B cell (primary cell): ENCODE results near the gene TMEM239. TPM values are rescaled to one million over a fixed set of nuclear protein-coding genes. Genes with fewer than 3 reads are reported as not detected.

Source experiments
- ATAC-seq: fragments of 200-7000 bp; cut with Tn5 transposase; one replicate; pipeline ENCODE4 v1.10.0; 2021; ENCODE audit warnings: low read depth, mild to moderate bottlenecking, moderate number of reproducible peaks, moderate library complexity
- CTCF ChIA-PET: fragments of 350-600 bp; sonication (Branson Sonifier 250); formaldehyde crosslinking; loops from one replicate; lab custom pipeline; 2021; ENCODE audit warnings: antibody characterized with exemption, inconsistent platforms; lab: Charles Lee
- POLR2A ChIA-PET: fragments of 350-600 bp; sonication (Branson Sonifier 250); formaldehyde crosslinking; loops from one replicate; lab custom pipeline; 2021; ENCODE audit warnings: antibody characterized with exemption; lab: Charles Lee
- DNase-seq: peaks from one replicate; pipeline ENCODE4 v3.0.0; 2013
- H2AFZ ChIP-seq: 2 replicates; pipeline ENCODE4 v1.6.1; 2012; ENCODE audit warnings: mild to moderate bottlenecking, low read depth, low read length; ENCODE audit not compliant: insufficient read depth, poor library complexity, severe bottlenecking
- H3K27ac ChIP-seq, 2 donors: 1 replicate in 1 of 2; 2 replicates in 1 of 2; pipeline ENCODE4 v1.5.1; 2012 to 2013; ENCODE audit warnings: low read length in 2 of 2, mild to moderate bottlenecking in 2 of 2, moderate library complexity in 1 of 2
- H3K27me3 ChIP-seq, 4 experiments: fragments of 200-600 bp in 1 of 4; sonication (generic) in 1 of 4; replicated peaks in 1 of 4; 1 replicate in 2 of 4; 2 replicates in 2 of 4; pipeline versions ENCODE4 v1.6.1 to v1.7.0; 2013 to 2016; ENCODE audit warnings: low read length in 3 of 4, mild to moderate bottlenecking in 2 of 4, mixed read lengths in 1 of 4, moderate library complexity in 1 of 4; ENCODE audit not compliant: insufficient read depth in 4 of 4, control insufficient read depth in 3 of 4; ENCODE audit errors: control extremely low read depth in 1 of 4
- H3K36me3 ChIP-seq, 2 experiments: replicated peaks in 1 of 2; 1 replicate in 1 of 2; 2 replicates in 1 of 2; pipeline versions ENCODE4 v1.6.1 to v1.7.1; 2013; ENCODE audit warnings: low read length in 1 of 2; ENCODE audit not compliant: insufficient read depth in 2 of 2, control insufficient read depth in 1 of 2; ENCODE audit errors: control extremely low read depth in 1 of 2, extremely low read depth in 1 of 2
- H3K4me1 ChIP-seq, 2 donors: fragments of 200-600 bp in 1 of 2; sonication (generic) in 1 of 2; 1 replicate in 1 of 2; 2 replicates in 1 of 2; pipeline versions ENCODE4 v1.5.1 to v1.6.1; 2013 to 2017; ENCODE audit warnings: low read length in 2 of 2; ENCODE audit not compliant: control insufficient read depth in 2 of 2, insufficient read depth in 2 of 2
- H3K4me2 ChIP-seq: replicated peaks from 2 replicates; pipeline ENCODE3; 2012; ENCODE audit warnings: mild to moderate bottlenecking, low read depth, low read length; ENCODE audit not compliant: poor library complexity, severe bottlenecking
- H3K4me3 ChIP-seq, 5 experiments: fragments of 200-600 bp in 1 of 5; sonication (generic) in 1 of 5; 1 replicate in 3 of 5; 2 replicates in 2 of 5; pipeline versions ENCODE4 v1.5.1 to v1.7.0; 2011 to 2016; ENCODE audit warnings: low read length in 4 of 5, mild to moderate bottlenecking in 4 of 5, low read depth in 2 of 5, control low read depth in 1 of 5, moderate library complexity in 1 of 5; ENCODE audit not compliant: insufficient read depth in 1 of 5; ENCODE audit errors: control extremely low read depth in 1 of 5, extremely low read depth in 1 of 5
- H3K79me2 ChIP-seq: fragments of 200-600 bp; sonication (generic); one replicate; pipeline ENCODE4 v1.6.0; 2016; ENCODE audit warnings: low read length; ENCODE audit not compliant: control insufficient read depth, insufficient read depth
- H3K9ac ChIP-seq: fragments of 200-600 bp; sonication (generic); 2 replicates; pipeline ENCODE4 v1.6.1; 2017; ENCODE audit warnings: mild to moderate bottlenecking, low read length, moderate library complexity
- H3K9me3 ChIP-seq, 3 donors: one replicate each; pipeline versions ENCODE4 v1.6.1 to v1.7.1; 2013; ENCODE audit warnings: low read length in 2 of 3; ENCODE audit not compliant: control insufficient read depth in 2 of 3, insufficient read depth in 1 of 3; ENCODE audit errors: control extremely low read depth in 1 of 3
- H4K20me1 ChIP-seq: 2 replicates; pipeline ENCODE4 v1.6.0; 2012; ENCODE audit warnings: mild to moderate bottlenecking, low read length; ENCODE audit not compliant: insufficient read depth, control insufficient read depth, poor library complexity, severe bottlenecking
- H3K27ac Mint-ChIP-seq: one replicate; pipeline ENCODE4 v1.8.0; 2021; ENCODE audit warnings: mixed read lengths
- H3K27me3 Mint-ChIP-seq: one replicate; pipeline ENCODE4 v1.8.0; 2021; ENCODE audit warnings: mixed read lengths
- H3K4me1 Mint-ChIP-seq: one replicate; pipeline ENCODE4 v1.8.0; 2021; ENCODE audit warnings: mixed read lengths
- H3K4me3 Mint-ChIP-seq: one replicate; pipeline ENCODE4 v1.8.0; 2021; ENCODE audit warnings: mixed read lengths
- H3K9me3 Mint-ChIP-seq: one replicate; pipeline ENCODE4 v1.8.0; 2022; ENCODE audit warnings: mixed read lengths; ENCODE audit not compliant: insufficient read depth
- CTCF ChIP-seq: fragments of 200-600 bp; IDR thresholded peaks from one replicate; pipeline ENCODE4 v1.8.0; 2022; ENCODE audit warnings: antibody characterized with exemption, mild to moderate bottlenecking
- EZH2 ChIP-seq: IDR thresholded peaks from 2 replicates; pipeline ENCODE4 v1.6.1; 2012; ENCODE audit warnings: borderline replicate concordance, low read depth, mild to moderate bottlenecking, moderate library complexity, low read length; ENCODE audit not compliant: insufficient read depth, poor library complexity, severe bottlenecking
- WGBS: methylation state at CpG from one replicate; pipeline ENCODE4 v1.1.5; 2013; ENCODE audit warnings: missing lambda C conversion rate; ENCODE audit not compliant: insufficient coverage; 5-methylcytosine and 5-hydroxymethylcytosine counted together
- intact Hi-C: fragments of 100-400 bp; cut with micrococcal nuclease; formaldehyde crosslinking; loops from one replicate; pipeline ENCODE4 v1.10.0; 2022
- polyA plus RNA-seq: library from polyadenylated mRNA; depleted of rRNA; stranded (reverse); fragments of >200 nt; gene quantifications from 2 replicates; pipeline ENCODE4 v1.2.3, GENCODE V29; 2012
- total RNA-seq, 2 donors: library from RNA; stranded (reverse); fragments of 120-200 nt in 1 of 2; gene quantifications; 1 replicate in 1 of 2; 2 replicates in 1 of 2; pipeline versions ENCODE4 v1.2.3 to v1.2.4, GENCODE V29; 2013 to 2022

The TMEM239 gene
- total and polyA plus RNA-seq, 2 donors (not counting 1 experiment from before 2014, with no cell fraction given) = not detected

- H3K9me3 Mint-ChIP-seq = no peaks in the 10 kb centered on the region
- POLR2A ChIA-PET = no interaction called here
- WGBS = 72% methylated on average over 15 of the region's 16 CpGs
Measured at GRCh38 chr20:2804041-2804828, 11.9 kb upstream of the TMEM239 start.

More at GRCh38 chr20:2804041-2804828, 11.9 kb upstream of the TMEM239 start:
- Mint-ChIP-seq H3K4me3 (no peak overlapping the region), H3K27me3 (peaks cover 68% of the 10 kb centered on the region), H3K27ac (no peak overlapping the region), H3K4me1 (peaks cover 21% of the 10 kb centered on the region)
- no peak for DNase-seq
- H2AFZ ChIP-seq = no peak overlapping the region
- H3K27me3 ChIP-seq = peaks cover 0 to 46% (median 15%) of the 10 kb centered on the region in 4 experiments
- no peaks in the 10 kb centered on the region for H4K20me1 ChIP-seq
- no peak overlapping the region for H3K9ac ChIP-seq
- peaks cover 20% of the 10 kb centered on the region in 2 donors for H3K4me1 ChIP-seq
- no peak overlapping the region for H3K4me3 ChIP-seq
- no peaks in the 10 kb centered on the region for H3K36me3 ChIP-seq
- no peaks in the 10 kb centered on the region for H3K79me2 ChIP-seq
- no peak overlapping the region for H3K4me2 ChIP-seq
- H3K9me3 ChIP-seq = peaks cover 0 to 11% (median 0%) of the 10 kb centered on the region in 3 donors
- CTCF ChIA-PET = no interaction called here
- TF ChIP-seq EZH2 (no peak), CTCF (no peak)
- H3K27ac ChIP-seq = no peak overlapping the region
- ATAC-seq = no peak
- intact Hi-C loops = no loop called here
